Endothelial cell (in vitro differentiated cells): ENCODE results near the gene MARCHF3. TPM values are rescaled to one million over a fixed set of nuclear protein-coding genes. Genes with fewer than 3 reads are reported as not detected.
A peak's percentile ranks its signal among the peaks of the same experiment; 100 is the strongest.

Experiments used
- DNase-seq: peaks from one replicate; pipeline ENCODE4 v3.0.0; 2021; ENCODE audit warnings: low spot score
- H3K27ac Mint-ChIP-seq: one replicate; pipeline ENCODE4 v1.8.0; 2021; ENCODE audit warnings: mixed read lengths, inconsistent platforms; ENCODE audit not compliant: unreplicated experiment
- H3K27me3 Mint-ChIP-seq: one replicate; pipeline ENCODE4 v1.8.0; 2021; ENCODE audit warnings: mild to moderate bottlenecking, moderate library complexity, mixed read lengths, inconsistent platforms; ENCODE audit not compliant: unreplicated experiment
- H3K36me3 Mint-ChIP-seq: one replicate; pipeline ENCODE4 v1.8.0; 2021; ENCODE audit warnings: mild to moderate bottlenecking, low read depth, mixed read lengths, inconsistent platforms; ENCODE audit not compliant: unreplicated experiment
- H3K4me1 Mint-ChIP-seq: one replicate; pipeline ENCODE4 v1.8.0; 2021; ENCODE audit warnings: mild to moderate bottlenecking, mixed read lengths, inconsistent platforms; ENCODE audit not compliant: unreplicated experiment
- H3K4me3 Mint-ChIP-seq: one replicate; pipeline ENCODE4 v1.8.0; 2021; ENCODE audit warnings: mild to moderate bottlenecking, mixed read lengths, inconsistent platforms; ENCODE audit not compliant: unreplicated experiment
- H3K9me3 Mint-ChIP-seq: one replicate; pipeline ENCODE4 v1.8.0; 2021; ENCODE audit warnings: mixed read lengths, inconsistent platforms; ENCODE audit not compliant: unreplicated experiment
- CTCF ChIP-seq: fragments of 200-600 bp; sonication (generic); IDR thresholded peaks from one replicate; pipeline ENCODE4 v1.5.0; 2021; ENCODE audit warnings: antibody characterized with exemption; ENCODE audit not compliant: unreplicated experiment
- total RNA-seq: library from RNA; stranded (reverse); fragmentation: NEBNext Ultra II Directional; extraction: Animal tissue kit (Norgen Biotek cat#: 25700); gene quantifications from one replicate; pipeline ENCODE4 v1.2.1, GENCODE V29; 2021; ENCODE audit not compliant: unreplicated experiment

The MARCHF3 gene
- total RNA-seq, 1 donor from 2014 or later, result 47.9 TPM

GRCh38 chr5:127003798-127004495, 26.4 kb downstream of the MARCHF3 start:
- no peaks in the 10 kb centered on the region for H3K27me3 Mint-ChIP-seq
- no peak for TF ChIP-seq CTCF
- no peak overlapping the region for H3K27ac Mint-ChIP-seq
- H3K4me1 Mint-ChIP-seq, result peaks cover 8% of the 10 kb centered on the region
- no peak for DNase-seq
- H3K36me3 Mint-ChIP-seq, result no peaks in the 10 kb centered on the region
- no peak overlapping the region for H3K4me3 Mint-ChIP-seq
- no peaks in the 10 kb centered on the region for H3K9me3 Mint-ChIP-seq

GRCh38 chr5:127002390-127002789, 28.0 kb downstream of the MARCHF3 start:
- H3K27me3 Mint-ChIP-seq, result no peaks in the 10 kb centered on the region
- no peak for TF ChIP-seq CTCF
- no peaks in the 10 kb centered on the region for H3K36me3 Mint-ChIP-seq
- H3K4me3 Mint-ChIP-seq, result no peak overlapping the region
- H3K9me3 Mint-ChIP-seq, result no peaks in the 10 kb centered on the region
- peak overlapping the region; percentile 33 for H3K27ac Mint-ChIP-seq
- no peak for DNase-seq
- H3K4me1 Mint-ChIP-seq, result peaks cover 8% of the 10 kb centered on the region

- Mint-ChIP-seq H3K36me3 (no peaks in the 10 kb centered on the region), H3K9me3 (no peaks in the 10 kb centered on the region), H3K27me3 (no peaks in the 10 kb centered on the region), H3K4me3 (no peak overlapping the region), H3K4me1 (peaks cover 8% of the 10 kb centered on the region), H3K27ac (no peak overlapping the region)
- DNase-seq, result no peak
- no peak for TF ChIP-seq CTCF
Measured at GRCh38 chr5:127001621-127002296, 28.6 kb downstream of the MARCHF3 start.

DNA sequence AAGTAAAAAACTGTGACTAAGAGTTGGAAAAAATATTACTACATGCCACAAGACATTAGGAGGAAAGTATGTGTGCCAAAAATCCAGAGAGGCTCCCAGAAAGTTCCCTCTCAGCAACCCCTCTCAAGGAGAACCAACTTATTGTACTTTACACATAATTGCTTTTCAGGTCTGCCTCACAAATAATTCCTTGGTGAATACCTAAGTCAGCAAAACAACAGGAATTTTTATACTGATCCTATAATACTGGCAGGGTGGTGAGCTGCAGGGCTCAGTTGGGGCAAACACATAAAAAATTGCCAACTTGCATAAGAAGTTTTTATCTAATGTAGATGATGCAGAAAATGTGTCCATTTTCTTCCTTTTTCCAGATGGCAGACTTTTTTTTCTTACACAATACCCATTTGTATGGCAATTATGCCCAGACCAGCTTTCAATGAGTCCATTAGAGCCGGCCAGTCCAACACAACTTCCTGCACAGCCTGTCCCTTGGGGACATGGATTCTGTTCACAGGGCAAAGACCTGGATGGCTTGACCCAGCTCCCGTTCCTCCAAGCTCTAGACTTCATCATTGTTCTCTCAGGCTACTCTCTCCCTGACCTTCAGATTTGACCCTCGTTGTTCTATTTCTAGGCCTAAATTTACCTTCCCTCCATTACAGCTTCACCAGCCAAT, 31.3 kb downstream of the MARCHF3 start:
- Mint-ChIP-seq H3K27me3 (no peaks in the 10 kb centered on the region), H3K4me3 (no peak overlapping the region), H3K9me3 (no peaks in the 10 kb centered on the region), H3K27ac (no peak overlapping the region), H3K36me3 (peaks cover 6% of the 10 kb centered on the region), H3K4me1 (peaks cover 21% of the 10 kb centered on the region)
- DNase-seq, result no peak
- no peak for TF ChIP-seq CTCF
